Measurements from ENCODE around the gene ARG2.

Gene ARG2

GRCh38 chr14:67695394-67695949 is 75.8 kb downstream of the ARG2 start, which contains the start of gene RDH11:
TSS of gene RDH11 (minus strand) at chr14:67695764. CDS start at chr14:67695703, 61 bp downstream.
- DNase-seq: peak; percentile 62

- no peak for DNase-seq
Observed at GRCh38 chr14:67697006-67697405, 77.3 kb downstream of the ARG2 start.

GRCh38 chr14:67698179-67698578 is 78.5 kb downstream of the ARG2 start:
- no peak for DNase-seq

All from NK-92 treated with Interleukin-12 subunit alpha and Interleukin-12 subunit beta, amount 100 ng/mL, for 24 hours (cell line).